Activated naive CD4-positive, alpha-beta T cell treated with anti-CD3 and anti-CD28 coated beads, Interleukin-2, amount 10 ng/mL, durations not matched to agents 7 days and 5 days (primary cell): ENCODE measurements around the gene PDCL3.

Experiments
- CTCF ChIA-PET: fragments of 350-600 bp; sonication (Branson Sonifier 250); formaldehyde crosslinking; loops from one replicate; lab custom pipeline; 2021; ENCODE audit warnings: antibody characterized with exemption; lab: Charles Lee
- DNase-seq: peaks from one replicate; pipeline ENCODE4 v3.0.0-alpha.2; 2020
- H3K27ac Mint-ChIP-seq: one replicate; pipeline ENCODE4 v1.8.0; 2021; ENCODE audit warnings: mild to moderate bottlenecking, moderate library complexity, mixed read lengths
- H3K27me3 Mint-ChIP-seq: one replicate; pipeline ENCODE4 v1.8.0; 2021; ENCODE audit warnings: mild to moderate bottlenecking, mixed read lengths
- H3K36me3 Mint-ChIP-seq: one replicate; pipeline ENCODE4 v1.8.0; 2021; ENCODE audit warnings: mixed read lengths
- H3K4me1 Mint-ChIP-seq: one replicate; pipeline ENCODE4 v1.8.0; 2021; ENCODE audit warnings: mixed read lengths
- H3K4me3 Mint-ChIP-seq: one replicate; pipeline ENCODE4 v1.8.0; 2021; ENCODE audit warnings: mild to moderate bottlenecking, moderate library complexity, mixed read lengths
- H3K9me3 Mint-ChIP-seq: one replicate; pipeline ENCODE4 v1.8.0; 2021; ENCODE audit warnings: mixed read lengths

Gene PDCL3

GRCh38 chr2:100623930-100624329 lies 61.1 kb downstream of the PDCL3 start:
- Mint-ChIP-seq H3K27me3 (peaks cover 54% of the 10 kb centered on the region), H3K27ac (no peak overlapping the region), H3K36me3 (no peaks in the 10 kb centered on the region), H3K9me3 (peaks cover 6% of the 10 kb centered on the region), H3K4me3 (no peak overlapping the region), H3K4me1 (peaks cover 3% of the 10 kb centered on the region)
- DNase-seq = no peak
- CTCF ChIA-PET = interaction anchor here (5.8 kb wide), 1 partner anchor 13 kb away, joined by 20 read pairs; no protein-coding TSS in a partner anchor

DNA sequence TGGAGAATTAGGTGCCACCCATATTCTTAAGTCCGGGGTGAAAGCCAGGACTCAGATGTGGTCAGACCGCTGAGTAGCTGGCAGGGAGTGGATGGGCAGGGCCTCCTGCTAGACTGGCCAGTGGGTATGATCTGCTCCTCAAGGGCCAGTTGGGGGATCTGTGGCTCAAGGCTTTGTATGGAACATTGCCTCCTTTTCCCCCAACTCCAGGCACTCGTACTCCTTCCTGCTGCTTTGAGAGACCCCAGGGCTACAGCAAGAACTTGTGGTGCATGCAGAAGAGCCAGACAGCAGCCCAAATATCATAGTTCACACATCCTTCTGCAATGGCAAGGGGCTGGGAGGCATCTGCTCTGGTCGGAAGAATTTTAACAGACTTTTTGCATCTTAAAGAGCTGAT lies 61.7 kb downstream of the PDCL3 start:
- no peaks in the 10 kb centered on the region for H3K36me3 Mint-ChIP-seq
- no peak for DNase-seq
- no peak overlapping the region for H3K27ac Mint-ChIP-seq
- CTCF ChIA-PET = no interaction called here
- H3K27me3 Mint-ChIP-seq = peaks cover 52% of the 10 kb centered on the region
- no peak overlapping the region for H3K4me3 Mint-ChIP-seq
- H3K4me1 Mint-ChIP-seq = peaks cover 3% of the 10 kb centered on the region
- peaks cover 6% of the 10 kb centered on the region for H3K9me3 Mint-ChIP-seq

- Mint-ChIP-seq H3K27me3 (peaks cover 48% of the 10 kb centered on the region), H3K4me1 (peaks cover 14% of the 10 kb centered on the region), H3K27ac (no peak overlapping the region), H3K4me3 (no peak overlapping the region), H3K9me3 (peaks cover 6% of the 10 kb centered on the region), H3K36me3 (no peaks in the 10 kb centered on the region)
- DNase-seq = no peak
- CTCF ChIA-PET = no interaction called here
These were observed 62.9 kb downstream of the PDCL3 start for GRCh38 chr2:100625717-100626116.
